ENCODE measurements around the gene B4GAT1. TPM values are rescaled to one million over a fixed set of nuclear protein-coding genes. Genes with fewer than 3 reads are reported as not detected.
"Not testable (repeated sequence)": the region's sequence is repeated elsewhere in the genome, so short reads cannot be mapped to it uniquely, and the experiment has no call there.

Gene B4GAT1
- total and polyA plus RNA-seq, 4 experiments from 2014 or later, result 9.7 to 12.7 (median 11.0) TPM

DNA sequence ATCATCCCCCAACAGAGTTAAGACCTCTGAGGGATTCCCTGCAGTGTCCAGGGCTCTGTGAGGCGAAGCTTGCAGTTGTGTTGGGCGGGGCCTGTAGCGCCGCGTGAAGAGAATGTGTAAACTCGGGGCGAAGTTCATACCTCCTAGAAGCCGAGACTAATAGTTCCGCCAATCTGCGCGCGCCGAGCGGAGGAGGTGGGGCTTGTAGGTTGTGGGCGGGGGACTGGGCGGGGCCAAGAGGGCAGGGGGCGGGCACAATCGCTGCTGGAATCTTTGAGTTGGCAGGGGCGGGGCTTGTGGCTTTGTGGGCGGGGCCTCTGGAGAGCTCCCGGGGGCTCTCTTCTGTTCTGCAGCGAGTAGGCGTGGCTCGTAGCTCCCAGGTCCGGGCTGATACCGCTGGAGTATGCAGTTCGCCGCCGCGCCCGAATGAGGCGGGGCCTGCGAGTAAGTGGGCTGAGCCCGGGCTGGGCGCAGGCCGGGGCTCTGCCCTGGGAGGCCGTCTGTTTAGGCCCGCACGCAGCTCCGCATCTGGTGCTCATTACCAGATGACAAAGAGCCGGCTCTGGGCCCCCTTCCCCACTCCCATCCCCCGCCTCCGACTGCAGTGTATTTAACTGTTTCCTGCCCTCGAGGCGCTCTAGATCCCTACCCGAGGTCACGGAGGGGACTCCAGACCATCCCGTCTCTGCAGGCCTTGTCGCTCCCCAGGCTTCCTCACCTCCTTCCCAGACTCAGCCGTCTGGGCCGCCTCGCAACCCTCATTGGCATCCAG lies 34.7 kb downstream of the B4GAT1 start:
- ChIA-PET POLR2A (ENCODE audit: partially characterized antibody) (interaction anchor here (0.6 to 4.4 kb wide), 30 partner anchors 9 to 1125 kb away, joined by 3 to 53 read pairs (median 4); partner anchors contain the start of genes ACTN3, B4GAT1, BRMS1 and C11orf68), CTCF (ENCODE audit: partially characterized antibody) (interaction anchor here (0.7 to 4.7 kb wide), 20 partner anchors 9 to 453 kb away, joined by 3 to 110 read pairs (median 10); partner anchors contain the start of genes B4GAT1, BRMS1, CCDC85B and MRPL11)
- DNase-seq, result peak; percentile 94 to 99 (median 96)
- Mint-ChIP-seq H3K4me3 (peak overlapping the region; percentile 89 to 97 (median 94)), H3K27ac (peak overlapping the region; percentile 93 to 100 (median 99)), H3K9me3 (no peaks in the 10 kb centered on the region), H3K36me3 (peaks cover 0 to 1% of the 10 kb centered on the region in 2 donors), H3K4me1 (peaks cover 8 to 23% (median 13%) of the 10 kb centered on the region in 4 donors), H3K27me3 (peaks cover 2% of the 10 kb centered on the region in 2 donors)
- H3K4me3 ChIP-seq (ENCODE audit: low read length in 2 of 2), result peak overlapping the region; percentile 78 to 88
- peaks cover 26% of the 10 kb centered on the region for H3K4me1 ChIP-seq (ENCODE audit: insufficient read depth, low read length)
- H3K36me3 ChIP-seq (ENCODE audit: insufficient read depth, low read length), result no peaks in the 10 kb centered on the region
- no peaks in the 10 kb centered on the region for H3K9me3 ChIP-seq (ENCODE audit: control insufficient read depth in 1 of 2, low read length in 2 of 2)
- intact Hi-C loops (cut with micrococcal nuclease), result loop anchor here (1.0 to 5.0 kb wide), 8 partner anchors 16 to 365 kb away; partner anchors contain the start of genes BRMS1, MRPL11, RAB1B and RBM4B
- H3K27ac ChIP-seq (ENCODE audit: low read depth, low read length), result peak overlapping the region; percentile 62
- H3K27me3 ChIP-seq (ENCODE audit: insufficient read depth, low read length), result no peaks in the 10 kb centered on the region

DNA sequence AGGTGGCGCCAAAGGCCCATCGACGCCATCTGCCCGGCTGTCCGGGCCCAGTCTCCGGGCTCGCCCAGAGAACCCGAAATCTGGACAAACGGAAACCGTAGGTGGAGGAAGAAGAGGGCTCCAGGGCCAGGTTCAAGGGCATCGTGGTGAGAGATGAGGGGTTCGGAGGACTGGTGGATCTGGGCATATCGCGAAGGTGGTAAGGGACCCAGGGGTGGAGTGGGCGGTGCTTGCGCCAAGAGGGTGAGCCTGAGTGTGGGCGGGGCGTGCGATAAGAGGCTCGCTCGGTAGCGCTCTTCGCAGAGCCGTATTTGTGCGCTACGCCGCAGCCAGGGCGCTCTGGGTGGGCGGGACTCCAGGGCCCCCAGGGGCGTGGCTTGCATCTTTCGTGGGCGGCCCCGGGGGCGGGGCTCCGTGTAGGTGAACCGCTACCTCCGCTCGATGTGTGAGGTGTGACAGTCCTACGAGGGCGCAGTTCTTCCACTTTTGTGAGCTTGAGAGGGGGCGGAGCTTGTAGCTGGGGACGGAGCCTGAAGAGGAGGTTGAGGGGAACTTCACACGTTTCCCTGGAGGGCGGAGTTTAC lies 35.4 kb downstream of the B4GAT1 start:
- CTCF ChIA-PET (ENCODE audit: partially characterized antibody), result interaction anchor here (0.6 to 4.7 kb wide), 32 partner anchors 9 to 452 kb away, joined by 3 to 110 read pairs (median 6); partner anchors contain the start of genes B4GAT1, BRMS1, CCDC85B and DPP3
- Mint-ChIP-seq H3K27me3 (peaks cover 2 to 3% of the 10 kb centered on the region in 2 donors), H3K9me3 (no peaks in the 10 kb centered on the region), H3K36me3 (peaks cover 0 to 1% of the 10 kb centered on the region in 2 donors), H3K4me1 (peaks cover 4 to 20% (median 8%) of the 10 kb centered on the region in 4 donors), H3K27ac (peak overlapping the region; percentile 93 to 100 (median 99)), H3K4me3 (peak overlapping the region; percentile 89 to 97 (median 94))
- peaks cover 22% of the 10 kb centered on the region for H3K4me1 ChIP-seq (ENCODE audit: insufficient read depth, low read length)
- no peaks in the 10 kb centered on the region for H3K36me3 ChIP-seq (ENCODE audit: insufficient read depth, low read length)
- intact Hi-C loops (cut with micrococcal nuclease), result loop anchor here (1.0 to 5.0 kb wide), 8 partner anchors 16 to 365 kb away; partner anchors contain the start of genes BRMS1, MRPL11, RAB1B and RBM4B
- no peaks in the 10 kb centered on the region for H3K9me3 ChIP-seq (ENCODE audit: control insufficient read depth in 1 of 2, low read length in 2 of 2)
- H3K4me3 ChIP-seq (ENCODE audit: low read length in 2 of 2), result peak overlapping the region; percentile 43 to 88
- POLR2A ChIA-PET (ENCODE audit: partially characterized antibody), result interaction anchor here (0.6 to 4.4 kb wide), 31 partner anchors 10 to 1126 kb away, joined by 3 to 53 read pairs (median 4); partner anchors contain the start of genes ACTN3, B4GAT1, BRMS1 and C11orf68
- no peaks in the 10 kb centered on the region for H3K27me3 ChIP-seq (ENCODE audit: insufficient read depth, low read length)
- peak; percentile 97 to 99 (median 98) for DNase-seq
- peak overlapping the region; percentile 62 for H3K27ac ChIP-seq (ENCODE audit: low read depth, low read length)

DNA sequence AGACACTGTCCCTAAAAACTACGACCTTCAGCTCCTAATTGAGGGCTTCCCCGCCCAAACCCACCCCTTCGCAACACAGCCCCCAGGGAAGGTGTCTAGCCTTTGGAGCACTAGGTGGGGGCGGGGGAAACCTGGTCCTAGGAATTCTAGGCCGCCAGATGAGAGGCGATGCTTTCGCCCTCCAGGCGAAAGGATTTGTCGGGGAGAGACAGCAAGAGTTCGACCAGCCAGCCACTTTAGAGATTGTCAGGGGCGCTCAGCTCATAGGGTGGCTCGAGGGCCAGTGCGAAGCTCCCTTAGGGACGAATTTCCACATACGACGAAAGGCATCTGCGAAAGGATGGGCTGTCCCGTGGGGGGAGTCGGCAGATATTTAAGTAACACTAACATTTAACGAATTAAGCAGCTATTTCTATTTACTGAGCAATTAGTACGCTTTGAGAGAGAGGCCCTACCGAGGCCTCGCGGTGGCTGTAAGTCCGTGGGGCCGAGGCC lies 35.9 kb downstream of the B4GAT1 start:
- ChIA-PET POLR2A (ENCODE audit: partially characterized antibody) (interaction anchor here (0.7 to 4.4 kb wide), 23 partner anchors 14 to 1126 kb away, joined by 3 to 53 read pairs (median 4); partner anchors contain the start of genes B4GAT1, BRMS1, MRPL11 and PELI3), CTCF (ENCODE audit: partially characterized antibody) (interaction anchor here (0.6 to 4.7 kb wide), 30 partner anchors 9 to 479 kb away, joined by 3 to 110 read pairs (median 6); partner anchors contain the start of genes B4GAT1, BRMS1, CCDC85B and DPP3)
- peak overlapping the region; percentile 93 to 100 (median 99) for H3K27ac Mint-ChIP-seq
- peak overlapping the region; percentile 20 to 88 for H3K4me3 ChIP-seq (ENCODE audit: low read length in 2 of 2)
- intact Hi-C loops (cut with micrococcal nuclease), result loop anchor here (5.0 kb wide), 1 partner anchor 366 kb away; the partner anchor contains the start of gene RBM4B
- no peak for DNase-seq
- H3K27me3 Mint-ChIP-seq, result peaks cover 2 to 3% of the 10 kb centered on the region in 2 donors
- no peaks in the 10 kb centered on the region for H3K9me3 ChIP-seq (ENCODE audit: control insufficient read depth in 1 of 2, low read length in 2 of 2)
- no peaks in the 10 kb centered on the region for H3K36me3 ChIP-seq (ENCODE audit: insufficient read depth, low read length)
- H3K27me3 ChIP-seq (ENCODE audit: insufficient read depth, low read length), result no peaks in the 10 kb centered on the region
- peak overlapping the region; percentile 89 to 97 (median 94) for H3K4me3 Mint-ChIP-seq
- no peaks in the 10 kb centered on the region for H3K9me3 Mint-ChIP-seq
- H3K4me1 Mint-ChIP-seq, result peaks cover 4 to 20% (median 8%) of the 10 kb centered on the region in 4 donors
- H3K27ac ChIP-seq (ENCODE audit: low read depth, low read length), result peak overlapping the region; percentile 62
- H3K36me3 Mint-ChIP-seq, result peaks cover 0 to 1% of the 10 kb centered on the region in 2 donors
- H3K4me1 ChIP-seq (ENCODE audit: insufficient read depth, low read length), result peaks cover 22% of the 10 kb centered on the region

DNA sequence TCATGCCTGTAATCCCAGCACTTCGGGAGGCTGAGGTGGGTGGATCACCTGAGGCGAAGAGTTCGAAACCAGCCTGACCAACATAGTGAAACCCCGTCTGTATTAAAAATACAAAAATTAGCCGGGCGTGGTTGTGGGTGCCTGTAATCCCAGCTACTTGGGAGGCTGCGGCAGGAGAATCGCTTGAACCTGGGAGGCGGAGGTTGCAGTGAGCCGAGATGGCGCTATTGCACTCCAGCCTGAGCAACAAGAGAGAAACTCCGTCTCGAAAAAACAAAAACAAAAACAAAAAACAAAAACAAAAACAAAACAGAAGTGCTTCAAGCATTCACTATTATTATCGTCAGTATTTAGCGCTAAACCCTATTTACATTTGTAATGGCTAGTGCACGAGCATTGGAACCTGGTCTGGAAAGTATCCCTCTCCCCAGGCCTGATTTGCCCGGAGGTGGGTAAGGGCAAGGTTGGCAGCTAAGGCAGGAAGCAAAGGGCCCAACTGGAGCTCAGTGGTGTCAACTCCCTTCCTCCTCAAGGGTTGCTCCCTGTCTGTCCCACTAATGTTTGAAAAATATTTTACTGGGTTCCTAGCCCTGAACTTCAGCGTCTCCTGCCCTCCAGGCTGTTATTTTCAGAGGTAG lies 36.5 kb downstream of the B4GAT1 start:
- intact Hi-C loops (cut with micrococcal nuclease), result loop anchor here (5.0 kb wide), 1 partner anchor 366 kb away; the partner anchor contains the start of gene RBM4B
- H3K36me3 Mint-ChIP-seq, result not testable (repeated sequence)

DNA sequence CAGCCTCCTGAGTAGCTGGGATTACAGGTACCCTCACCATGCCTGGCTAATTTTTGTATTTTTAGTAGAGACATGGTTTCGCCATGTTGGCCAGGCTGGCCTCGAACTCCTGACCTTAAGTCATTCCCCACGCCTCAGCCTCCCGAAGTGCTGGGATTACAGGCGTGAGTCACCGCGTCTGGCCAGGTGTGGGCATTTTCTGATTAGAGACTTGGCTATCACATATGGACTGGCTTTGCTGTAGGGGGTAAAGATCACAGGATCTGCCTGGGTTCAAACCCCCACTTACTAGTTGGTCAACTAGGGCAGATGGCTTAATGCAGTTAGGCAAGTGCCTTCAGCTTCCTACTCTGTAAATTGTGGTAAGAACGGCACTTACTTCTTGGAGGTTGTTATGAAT lies 37.1 kb downstream of the B4GAT1 start:
- ChIA-PET CTCF (ENCODE audit: partially characterized antibody) (interaction anchor here (1.4 to 4.7 kb wide), 2 partner anchors 76 to 79 kb away, joined by 7 to 63 read pairs; no protein-coding TSS in a partner anchor), POLR2A (ENCODE audit: partially characterized antibody) (interaction anchor here (1.2 to 3.3 kb wide), 2 partner anchors 21 to 37 kb away, joined by 3 to 13 read pairs; partner anchors contain the start of genes B4GAT1 and YIF1A)
- no peaks in the 10 kb centered on the region for H3K9me3 Mint-ChIP-seq
- no peak overlapping the region for H3K4me3 Mint-ChIP-seq
- Histone ChIP-seq H3K4me3 (ENCODE audit: low read length in 2 of 2) (no peak overlapping the region), H3K27ac (ENCODE audit: low read depth, low read length) (no peak overlapping the region), H3K4me1 (ENCODE audit: insufficient read depth, low read length) (peaks cover 22% of the 10 kb centered on the region), H3K36me3 (ENCODE audit: insufficient read depth, low read length) (no peaks in the 10 kb centered on the region), H3K27me3 (ENCODE audit: insufficient read depth, low read length) (no peaks in the 10 kb centered on the region), H3K9me3 (ENCODE audit: control insufficient read depth in 1 of 2, low read length in 2 of 2) (no peaks in the 10 kb centered on the region)
- peaks cover 0 to 1% of the 10 kb centered on the region in 2 donors for H3K36me3 Mint-ChIP-seq
- H3K27me3 Mint-ChIP-seq, result peaks cover 2 to 3% of the 10 kb centered on the region in 2 donors
- DNase-seq, result no peak
- intact Hi-C loops (cut with micrococcal nuclease), result loop anchor here (5.0 kb wide), 1 partner anchor 367 kb away; the partner anchor contains the start of gene RBM4B
- H3K27ac Mint-ChIP-seq, result no peak overlapping the region
- peaks cover 3 to 18% (median 8%) of the 10 kb centered on the region in 4 donors for H3K4me1 Mint-ChIP-seq

More for the DNA sequence above, 36.5 kb downstream of the B4GAT1 start:
- not testable (repeated sequence) for H3K36me3 ChIP-seq (ENCODE audit: insufficient read depth, low read length); DNase-seq; H3K9me3 Mint-ChIP-seq; H3K27ac Mint-ChIP-seq; H3K27ac ChIP-seq (ENCODE audit: low read depth, low read length); H3K4me3 ChIP-seq (ENCODE audit: low read length in 2 of 2); H3K9me3 ChIP-seq (ENCODE audit: control insufficient read depth in 1 of 2, low read length in 2 of 2); H3K27me3 Mint-ChIP-seq; H3K27me3 ChIP-seq (ENCODE audit: insufficient read depth, low read length)
- CTCF ChIA-PET (ENCODE audit: partially characterized antibody), result interaction anchor here (0.6 to 4.7 kb wide), 28 partner anchors 8 to 478 kb away, joined by 3 to 110 read pairs (median 6); partner anchors contain the start of genes B4GAT1, BRMS1, CCDC85B and DPP3
- peaks cover 22% of the 10 kb centered on the region for H3K4me1 ChIP-seq (ENCODE audit: insufficient read depth, low read length)
- Mint-ChIP-seq H3K4me3 (peak overlapping the region in 1 of 8 donors; percentile 20), H3K4me1 (peaks cover 4 to 20% (median 8%) of the 10 kb centered on the region in 4 donors)
- POLR2A ChIA-PET (ENCODE audit: partially characterized antibody), result interaction anchor here (0.9 to 4.4 kb wide), 14 partner anchors 15 to 534 kb away, joined by 3 to 53 read pairs (median 11); partner anchors contain the start of genes B4GAT1, BRMS1, PELI3 and RIN1

DNA sequence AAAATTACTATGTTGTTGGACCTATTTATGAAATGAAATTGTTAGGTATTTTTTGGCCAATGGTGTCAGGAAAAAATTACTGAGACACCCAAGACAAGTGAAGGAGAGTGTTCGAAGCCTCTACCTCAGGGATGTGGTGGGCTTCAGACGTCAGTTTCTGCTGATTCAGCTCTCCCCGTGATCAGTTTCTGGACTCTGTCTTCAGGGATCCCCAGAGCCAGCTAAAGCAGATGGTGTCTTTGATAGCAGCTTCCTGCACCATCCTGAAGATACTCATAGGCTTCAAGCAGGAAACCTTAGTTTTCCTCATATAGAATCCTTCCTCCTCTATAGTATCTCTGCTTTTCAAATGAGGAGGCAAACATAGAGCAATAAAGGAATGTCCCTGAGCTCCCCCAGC lies 38.0 kb downstream of the B4GAT1 start:
- H3K9me3 ChIP-seq (ENCODE audit: control insufficient read depth in 1 of 2, low read length in 2 of 2), result no peaks in the 10 kb centered on the region
- H3K36me3 Mint-ChIP-seq, result peaks cover 0 to 1% of the 10 kb centered on the region in 2 donors
- H3K27me3 ChIP-seq (ENCODE audit: insufficient read depth, low read length), result no peaks in the 10 kb centered on the region
- H3K27ac Mint-ChIP-seq, result no peak overlapping the region
- H3K4me3 Mint-ChIP-seq, result no peak overlapping the region
- no peak for DNase-seq
- intact Hi-C loops (cut with micrococcal nuclease), result no loop called here
- H3K4me3 ChIP-seq (ENCODE audit: low read length in 2 of 2), result no peak overlapping the region
- peaks cover 3 to 15% (median 8%) of the 10 kb centered on the region in 4 donors for H3K4me1 Mint-ChIP-seq
- peaks cover 22% of the 10 kb centered on the region for H3K4me1 ChIP-seq (ENCODE audit: insufficient read depth, low read length)
- POLR2A ChIA-PET (ENCODE audit: partially characterized antibody), result interaction anchor here (1.2 kb wide), 1 partner anchor 20 kb away, joined by 3 read pairs; the partner anchor contains the start of gene YIF1A
- no peaks in the 10 kb centered on the region for H3K9me3 Mint-ChIP-seq
- H3K27ac ChIP-seq (ENCODE audit: low read depth, low read length), result no peak overlapping the region
- CTCF ChIA-PET (ENCODE audit: partially characterized antibody), result interaction anchor here (0.7 to 4.7 kb wide), 3 partner anchors 11 to 79 kb away, joined by 3 to 63 read pairs (median 7); no protein-coding TSS in a partner anchor
- peaks cover 0 to 3% of the 10 kb centered on the region in 2 donors for H3K27me3 Mint-ChIP-seq
- H3K36me3 ChIP-seq (ENCODE audit: insufficient read depth, low read length), result no peaks in the 10 kb centered on the region
